GM19463 (cell line): ENCODE results near the gene ZNF37A.
"Not testable (repeated sequence)": the region's sequence is repeated elsewhere in the genome, so short reads cannot be mapped to it uniquely, and the experiment has no call there.

Experiments
- ATAC-seq: cut with Tn5 transposase; IDR thresholded peaks from one replicate; pipeline ENCODE4 v1.9.1; 2021; ENCODE audit warnings: mild to moderate bottlenecking, moderate library complexity; ENCODE audit not compliant: unreplicated experiment

Gene ZNF37A

GRCh38 chr10:38146579-38147333 lies 52.6 kb downstream of the ZNF37A start:
- ATAC-seq: no peak

DNA sequence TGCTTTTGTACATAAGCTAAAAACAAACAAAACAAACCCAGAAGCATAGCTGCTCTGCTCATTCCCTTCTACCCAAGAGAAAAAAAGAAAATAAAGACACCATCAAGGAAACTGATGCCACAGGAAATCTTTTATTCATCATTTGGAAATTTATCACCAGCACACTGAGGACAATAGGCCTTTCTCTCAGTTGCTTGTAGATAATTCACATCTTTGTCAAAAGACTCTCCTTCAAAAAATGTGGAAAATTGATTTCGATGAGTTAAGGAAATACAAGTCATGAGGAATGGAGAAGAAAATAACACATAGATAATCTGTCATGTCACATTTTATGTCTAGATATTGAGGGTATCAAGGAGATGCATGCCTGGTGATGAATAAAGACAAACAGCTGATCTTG lies 53.5 kb downstream of the ZNF37A start:
- no peak for ATAC-seq

GRCh38 chr10:38150891-38151463 lies 56.8 kb downstream of the ZNF37A start:
- ATAC-seq: not testable (repeated sequence)

- ATAC-seq: no peak
Measured at GRCh38 chr10:38156416-38157269, 62.5 kb downstream of the ZNF37A start.

- ATAC-seq: no peak
Measured at GRCh38 chr10:38157270-38157685, 63.1 kb downstream of the ZNF37A start.

DNA sequence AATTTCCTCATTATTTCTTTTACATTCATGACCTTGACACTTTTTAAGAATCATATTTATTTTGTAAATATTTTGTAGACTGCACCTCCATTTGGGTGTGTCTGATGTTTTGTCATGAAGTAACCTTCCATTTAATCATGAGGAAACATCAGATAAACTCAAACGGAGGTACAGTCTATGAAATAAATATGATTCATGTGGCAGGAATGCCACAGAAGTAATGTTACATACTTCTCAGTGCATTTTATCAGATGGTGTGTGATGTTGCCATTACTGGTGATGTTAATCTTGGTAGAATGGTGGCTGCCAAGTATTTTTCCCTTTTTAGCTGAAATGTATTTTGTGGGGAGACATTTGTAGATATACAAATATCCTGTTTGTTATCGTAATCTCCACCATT lies 64.9 kb downstream of the ZNF37A start:
- ATAC-seq: no peak

DNA sequence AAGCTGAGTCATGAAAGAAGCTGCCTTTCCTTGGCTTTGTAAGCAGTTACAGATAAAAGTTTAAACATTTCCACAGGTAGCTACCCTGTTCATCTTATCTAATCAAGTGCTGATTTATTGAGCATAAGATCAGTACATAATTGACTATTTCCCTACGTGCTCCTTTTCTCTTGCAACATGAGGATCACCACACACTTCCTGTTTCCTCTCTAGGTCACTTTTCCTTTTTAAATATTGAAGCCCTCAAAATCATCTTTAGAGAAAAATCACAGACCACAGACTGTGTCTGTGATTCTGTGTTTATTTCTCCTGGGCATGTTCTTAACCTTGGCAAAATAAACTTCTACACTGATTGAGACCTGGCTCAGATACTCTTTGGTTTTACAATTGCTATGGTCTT lies 69.5 kb downstream of the ZNF37A start:
- ATAC-seq: no peak

DNA sequence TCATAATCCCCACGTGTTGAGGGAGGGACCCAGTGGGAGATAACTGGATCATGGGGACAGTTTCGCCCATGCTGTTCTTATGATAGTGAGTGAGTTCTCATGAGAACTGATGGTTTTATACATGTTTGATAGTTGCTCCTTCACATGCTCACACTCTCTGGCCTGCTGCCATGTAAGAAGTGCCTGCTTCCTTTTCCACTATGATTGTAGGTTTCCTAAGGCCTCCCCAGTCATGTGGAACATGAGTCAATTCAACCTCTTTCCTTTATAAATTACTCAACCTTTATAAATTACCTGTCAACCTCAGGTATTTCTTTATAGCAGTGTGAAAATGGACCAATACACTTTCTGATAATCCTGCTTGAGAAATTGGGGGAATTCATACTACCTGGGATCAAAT lies 80.2 kb downstream of the ZNF37A start:
- no peak for ATAC-seq

DNA sequence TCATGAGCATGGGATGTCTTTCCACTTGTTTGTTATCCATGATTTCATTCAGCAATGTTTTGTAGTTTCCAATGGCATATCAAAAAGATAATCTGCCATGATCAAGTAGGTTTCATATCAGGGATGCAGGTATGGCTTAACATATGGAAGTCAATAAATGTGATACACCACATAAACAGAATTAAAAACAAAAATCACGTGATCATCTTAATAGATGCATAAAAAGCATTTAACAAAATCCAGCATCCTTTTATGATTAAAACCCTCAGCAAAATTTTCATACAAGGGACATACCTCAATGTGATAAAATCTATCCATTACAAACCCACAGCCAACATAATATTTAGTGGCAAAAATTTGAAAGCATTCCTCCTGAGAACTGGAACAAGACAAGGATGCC lies 90.3 kb downstream of the ZNF37A start:
- ATAC-seq: no peak
